OCI-LY1 (cell line): Measurements from ENCODE around the gene TCERG1L.

ENCODE experiments used
- H2AFZ ChIP-seq: fragments of 200-600 bp; sonication (generic), shearing (Covaris generic); 2 replicates; pipeline ENCODE4 v1.6.0; 2014; ENCODE audit warnings: antibody characterized with exemption, mild to moderate bottlenecking, low read length
- H3F3A ChIP-seq: fragments of 200-600 bp; sonication (generic), shearing (Covaris generic); 2 replicates; pipeline ENCODE4 v1.6.0; 2014; ENCODE audit warnings: mild to moderate bottlenecking, antibody characterized with exemption, low read length, moderate library complexity; ENCODE audit not compliant: insufficient read depth
- H3K27ac ChIP-seq: fragments of 200-600 bp; sonication (generic); 2 replicates; pipeline ENCODE4 v1.5.1; 2014; ENCODE audit warnings: low read length, mixed run types, mild to moderate bottlenecking, low read depth; ENCODE audit not compliant: poor library complexity, severe bottlenecking
- H3K27me3 ChIP-seq: fragments of 200-600 bp; sonication (generic); 2 replicates; pipeline ENCODE4 v1.6.0; 2014; ENCODE audit warnings: antibody characterized with exemption, mild to moderate bottlenecking, low read length, moderate library complexity; ENCODE audit not compliant: insufficient read depth
- H3K36me3 ChIP-seq: fragments of 200-600 bp; sonication (generic); 2 replicates; pipeline ENCODE4 v1.6.1; 2014; ENCODE audit warnings: mild to moderate bottlenecking, antibody characterized with exemption, low read length, moderate library complexity, mixed read lengths; ENCODE audit not compliant: insufficient read depth
- H3K4me1 ChIP-seq: fragments of 200-600 bp; sonication (generic); 2 replicates; pipeline ENCODE4 v1.5.1; 2014; ENCODE audit warnings: mild to moderate bottlenecking, low read length, moderate library complexity; ENCODE audit not compliant: insufficient read depth, severe bottlenecking
- H3K4me2 ChIP-seq: fragments of 200-600 bp; sonication (generic), shearing (Covaris generic); 2 replicates; pipeline ENCODE4 v1.6.1; 2014; ENCODE audit warnings: low read length
- H3K4me3 ChIP-seq: fragments of 200-600 bp; sonication (generic); 2 replicates; pipeline ENCODE4 v1.5.1; 2014; ENCODE audit warnings: low read length, low read depth, mild to moderate bottlenecking, mixed read lengths; ENCODE audit not compliant: poor library complexity, severe bottlenecking
- H3K79me2 ChIP-seq: fragments of 200-600 bp; shearing (Covaris generic); 2 replicates; pipeline ENCODE4 v1.6.1; 2016; ENCODE audit warnings: mixed run types, low read length, mixed read lengths; ENCODE audit not compliant: insufficient read depth
- H3K9ac ChIP-seq: fragments of 200-600 bp; sonication (generic), shearing (Covaris generic); 2 replicates; pipeline ENCODE4 v1.6.1; 2014; ENCODE audit warnings: mild to moderate bottlenecking, low read length, mixed read lengths
- H3K9me2 ChIP-seq: fragments of 200-600 bp; sonication (generic), shearing (Covaris generic); 2 replicates; pipeline ENCODE4 v1.6.1; 2014; ENCODE audit warnings: low read depth, mild to moderate bottlenecking, low read length, mixed read lengths
- H3K9me3 ChIP-seq: fragments of 200-600 bp; shearing (Covaris generic); 2 replicates; pipeline ENCODE4 v1.6.1; 2014; ENCODE audit warnings: low read length, mixed read lengths
- H4K20me1 ChIP-seq: fragments of 200-600 bp; sonication (generic), shearing (Covaris generic); 2 replicates; pipeline ENCODE4 v1.6.0; 2016; ENCODE audit warnings: mild to moderate bottlenecking, low read length; ENCODE audit not compliant: insufficient read depth
- EZH2 ChIP-seq: fragments of 200-600 bp; sonication (generic), shearing (Covaris generic); IDR thresholded peaks from 2 replicates; pipeline ENCODE4 v1.8.0; 2017; ENCODE audit warnings: borderline replicate concordance, mixed run types, mild to moderate bottlenecking, antibody characterized with exemption, low read length, moderate library complexity, mixed read lengths
- TF ChIP-seq, protein P1 (sequence below): fragments of 200-600 bp; sonication (generic), shearing (Covaris generic); IDR thresholded peaks from 2 replicates; pipeline ENCODE4 v1.5.1; 2017; ENCODE audit warnings: mild to moderate bottlenecking, antibody characterized with exemption, low read length, moderate library complexity, mixed read lengths

The TCERG1L gene

DNA sequence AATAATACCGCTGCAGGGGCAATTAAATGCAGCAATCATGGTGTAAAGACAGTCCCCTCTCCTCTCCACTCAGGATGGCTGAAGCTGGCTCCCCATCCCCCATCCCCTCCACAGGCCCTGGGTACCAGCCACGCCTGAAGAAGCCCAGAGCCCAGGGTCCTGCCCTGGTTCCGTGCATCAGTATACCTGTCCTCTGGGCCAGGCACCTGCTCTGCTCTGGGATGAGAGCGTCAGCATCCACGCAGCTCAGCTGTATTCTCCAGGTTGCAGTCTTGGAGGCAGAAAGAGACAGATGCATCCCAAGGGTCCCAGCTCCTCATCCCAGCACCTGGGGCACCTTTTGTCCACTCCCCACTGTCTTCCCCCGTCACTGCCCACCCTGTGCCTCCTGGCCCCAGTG, 233.8 kb downstream of the TCERG1L start:
- Histone ChIP-seq H3K4me2 (no peak overlapping the region), H3F3A (no peaks in the 10 kb centered on the region), H2AFZ (no peak overlapping the region), H3K9me3 (no peaks in the 10 kb centered on the region), H3K4me1 (no peaks in the 10 kb centered on the region), H4K20me1 (no peaks in the 10 kb centered on the region), H3K4me3 (no peak overlapping the region), H3K36me3 (no peaks in the 10 kb centered on the region), H3K79me2 (no peaks in the 10 kb centered on the region), H3K9me2 (no peaks in the 10 kb centered on the region), H3K27me3 (0 out of 2 replicates have a peak, but pooled peaks cover 4% of the 10 kb centered on the region), H3K9ac (no peak overlapping the region), H3K27ac (no peak overlapping the region)
- TF ChIP-seq EZH2: no peak
- TF ChIP-seq, protein P1, sequence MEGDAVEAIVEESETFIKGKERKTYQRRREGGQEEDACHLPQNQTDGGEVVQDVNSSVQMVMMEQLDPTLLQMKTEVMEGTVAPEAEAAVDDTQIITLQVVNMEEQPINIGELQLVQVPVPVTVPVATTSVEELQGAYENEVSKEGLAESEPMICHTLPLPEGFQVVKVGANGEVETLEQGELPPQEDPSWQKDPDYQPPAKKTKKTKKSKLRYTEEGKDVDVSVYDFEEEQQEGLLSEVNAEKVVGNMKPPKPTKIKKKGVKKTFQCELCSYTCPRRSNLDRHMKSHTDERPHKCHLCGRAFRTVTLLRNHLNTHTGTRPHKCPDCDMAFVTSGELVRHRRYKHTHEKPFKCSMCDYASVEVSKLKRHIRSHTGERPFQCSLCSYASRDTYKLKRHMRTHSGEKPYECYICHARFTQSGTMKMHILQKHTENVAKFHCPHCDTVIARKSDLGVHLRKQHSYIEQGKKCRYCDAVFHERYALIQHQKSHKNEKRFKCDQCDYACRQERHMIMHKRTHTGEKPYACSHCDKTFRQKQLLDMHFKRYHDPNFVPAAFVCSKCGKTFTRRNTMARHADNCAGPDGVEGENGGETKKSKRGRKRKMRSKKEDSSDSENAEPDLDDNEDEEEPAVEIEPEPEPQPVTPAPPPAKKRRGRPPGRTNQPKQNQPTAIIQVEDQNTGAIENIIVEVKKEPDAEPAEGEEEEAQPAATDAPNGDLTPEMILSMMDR: no peak

DNA sequence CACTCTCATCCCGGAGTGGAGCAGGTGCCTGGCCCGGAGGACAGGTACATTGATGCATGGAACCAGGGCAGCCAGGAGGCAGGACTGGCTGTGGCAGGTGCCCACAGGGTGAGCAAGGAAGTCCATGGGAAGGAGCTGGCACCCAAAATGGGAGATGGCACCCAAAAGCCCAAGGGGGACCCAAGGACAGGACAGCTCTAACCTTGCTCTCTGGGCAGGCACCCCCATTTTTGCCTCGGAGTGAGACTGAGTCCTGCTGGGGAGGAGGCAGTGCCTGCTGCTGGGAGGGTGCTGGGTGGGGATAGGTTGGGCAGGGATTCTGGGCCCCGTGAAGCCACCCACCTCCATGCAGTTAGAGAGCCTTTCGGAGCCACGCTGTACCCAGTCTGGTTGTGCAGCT, 234.5 kb downstream of the TCERG1L start:
- Histone ChIP-seq H3K9me2 (no peaks in the 10 kb centered on the region), H3K4me2 (no peak overlapping the region), H3F3A (no peaks in the 10 kb centered on the region), H3K9ac (no peak overlapping the region), H2AFZ (no peak overlapping the region), H3K36me3 (no peaks in the 10 kb centered on the region), H3K4me3 (no peak overlapping the region), H3K4me1 (no peaks in the 10 kb centered on the region), H3K27ac (no peak overlapping the region), H4K20me1 (no peaks in the 10 kb centered on the region), H3K9me3 (no peaks in the 10 kb centered on the region), H3K27me3 (0 out of 2 replicates have a peak, but pooled peaks cover 4% of the 10 kb centered on the region), H3K79me2 (no peaks in the 10 kb centered on the region)
- no peak for TF ChIP-seq EZH2
- TF ChIP-seq, protein P1: no peak

DNA sequence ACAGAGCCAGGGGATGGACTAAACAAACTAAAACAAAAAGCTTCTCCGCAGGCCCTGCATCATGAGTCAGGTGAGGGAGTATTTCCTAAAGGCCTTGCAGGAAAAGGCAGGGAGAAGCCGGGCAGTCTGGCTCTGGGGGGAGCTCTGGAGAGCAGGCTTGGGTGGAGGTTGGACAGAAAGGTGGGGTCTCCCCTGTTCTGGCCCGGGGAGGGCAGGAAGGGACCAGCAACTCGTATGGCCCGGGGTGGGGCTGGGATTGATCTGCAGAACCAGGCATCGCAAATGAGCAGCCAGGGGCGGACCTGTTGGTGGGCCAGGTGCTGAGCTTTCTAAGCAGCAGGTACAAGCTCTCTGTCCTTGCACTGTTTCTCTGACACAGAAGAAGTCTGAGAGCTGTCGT, 235.2 kb downstream of the TCERG1L start:
- no peak overlapping the region for H3K4me3 ChIP-seq
- H2AFZ ChIP-seq: no peak overlapping the region
- no peaks in the 10 kb centered on the region for H3K79me2 ChIP-seq
- H3F3A ChIP-seq: no peaks in the 10 kb centered on the region
- no peaks in the 10 kb centered on the region for H3K9me2 ChIP-seq
- no peaks in the 10 kb centered on the region for H4K20me1 ChIP-seq
- TF ChIP-seq, protein P1: no peak
- no peak for TF ChIP-seq EZH2
- H3K27ac ChIP-seq: no peak overlapping the region
- no peak overlapping the region for H3K9ac ChIP-seq
- no peaks in the 10 kb centered on the region for H3K9me3 ChIP-seq
- no peaks in the 10 kb centered on the region for H3K4me1 ChIP-seq
- H3K4me2 ChIP-seq: no peak overlapping the region
- H3K36me3 ChIP-seq: no peaks in the 10 kb centered on the region
- H3K27me3 ChIP-seq: 0 out of 2 replicates have a peak, but pooled peaks cover 4% of the 10 kb centered on the region
